A673 (cell line): ENCODE results near the gene CD8B2.

Source experiments
- EZH2 ChIP-seq: fragments of 200-600 bp; sonication (generic); IDR thresholded peaks from 2 replicates; pipeline ENCODE4 v1.6.1; 2017; ENCODE audit warnings: borderline replicate concordance, low read depth, mild to moderate bottlenecking, mixed read lengths, antibody characterized with exemption, low read length; ENCODE audit not compliant: poor library complexity, severe bottlenecking
- TF ChIP-seq, protein P1 (sequence below): fragments of 300-800, 200-600 bp; sonication (generic); conservative IDR thresholded peaks from 2 replicates; pipeline ENCODE4 v1.5.1; 2017; ENCODE audit warnings: low read depth, mild to moderate bottlenecking, antibody characterized with exemption, low read length, moderate library complexity, mixed read lengths

DNA sequence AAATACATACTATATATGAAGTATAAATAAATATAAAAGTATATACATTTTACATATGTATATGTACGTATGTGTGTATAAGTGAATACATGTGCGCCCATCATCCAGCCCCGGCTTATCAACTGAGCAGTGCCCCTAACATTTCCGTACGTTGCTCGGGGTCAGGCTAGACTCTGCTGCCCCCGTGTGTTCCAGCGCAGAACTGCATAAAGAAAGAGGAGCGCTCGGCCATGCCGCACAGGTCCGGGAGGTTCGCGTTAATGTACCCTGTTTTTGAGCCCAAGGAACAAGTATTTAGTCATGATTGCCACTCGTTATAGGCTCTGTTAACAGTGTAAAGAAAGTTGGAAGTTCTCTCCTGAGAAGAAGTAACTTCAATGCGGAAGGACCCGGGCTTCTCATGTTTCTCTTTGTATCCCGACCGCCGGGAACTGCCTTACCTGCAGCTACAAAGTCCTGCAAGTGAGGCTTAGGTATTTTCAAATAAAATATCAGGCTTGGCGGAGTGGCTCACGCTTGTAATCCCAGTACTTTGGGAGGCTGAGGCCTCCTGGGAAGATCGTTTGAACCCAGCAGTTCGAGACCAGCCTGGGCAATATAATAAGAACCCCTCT, 55.7 kb downstream of the CD8B2 start:
- peak; percentile 40 for TF ChIP-seq EZH2
- TF ChIP-seq, protein P1, sequence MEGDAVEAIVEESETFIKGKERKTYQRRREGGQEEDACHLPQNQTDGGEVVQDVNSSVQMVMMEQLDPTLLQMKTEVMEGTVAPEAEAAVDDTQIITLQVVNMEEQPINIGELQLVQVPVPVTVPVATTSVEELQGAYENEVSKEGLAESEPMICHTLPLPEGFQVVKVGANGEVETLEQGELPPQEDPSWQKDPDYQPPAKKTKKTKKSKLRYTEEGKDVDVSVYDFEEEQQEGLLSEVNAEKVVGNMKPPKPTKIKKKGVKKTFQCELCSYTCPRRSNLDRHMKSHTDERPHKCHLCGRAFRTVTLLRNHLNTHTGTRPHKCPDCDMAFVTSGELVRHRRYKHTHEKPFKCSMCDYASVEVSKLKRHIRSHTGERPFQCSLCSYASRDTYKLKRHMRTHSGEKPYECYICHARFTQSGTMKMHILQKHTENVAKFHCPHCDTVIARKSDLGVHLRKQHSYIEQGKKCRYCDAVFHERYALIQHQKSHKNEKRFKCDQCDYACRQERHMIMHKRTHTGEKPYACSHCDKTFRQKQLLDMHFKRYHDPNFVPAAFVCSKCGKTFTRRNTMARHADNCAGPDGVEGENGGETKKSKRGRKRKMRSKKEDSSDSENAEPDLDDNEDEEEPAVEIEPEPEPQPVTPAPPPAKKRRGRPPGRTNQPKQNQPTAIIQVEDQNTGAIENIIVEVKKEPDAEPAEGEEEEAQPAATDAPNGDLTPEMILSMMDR: peak; percentile 83
